NCI-H2196 (cell line): ENCODE results near the gene POMGNT2.
"Not testable (repeated sequence)": the region's sequence is repeated elsewhere in the genome, so short reads cannot be mapped to it uniquely, and the experiment has no call there.

Source experiments
- DNase-seq: peaks from one replicate; lab custom pipeline; 2025; ENCODE audit not compliant: unreplicated experiment; lab: John Stamatoyannopoulos, UW

The POMGNT2 gene

GRCh38 chr3:43077261-43077660 lies 28.6 kb downstream of the POMGNT2 start:
- no peak for DNase-seq

- DNase-seq: no peak
These were observed 29.0 kb downstream of the POMGNT2 start for GRCh38 chr3:43076857-43077256.

- DNase-seq: no peak
These were observed 29.8 kb downstream of the POMGNT2 start for GRCh38 chr3:43075904-43076661.

DNA sequence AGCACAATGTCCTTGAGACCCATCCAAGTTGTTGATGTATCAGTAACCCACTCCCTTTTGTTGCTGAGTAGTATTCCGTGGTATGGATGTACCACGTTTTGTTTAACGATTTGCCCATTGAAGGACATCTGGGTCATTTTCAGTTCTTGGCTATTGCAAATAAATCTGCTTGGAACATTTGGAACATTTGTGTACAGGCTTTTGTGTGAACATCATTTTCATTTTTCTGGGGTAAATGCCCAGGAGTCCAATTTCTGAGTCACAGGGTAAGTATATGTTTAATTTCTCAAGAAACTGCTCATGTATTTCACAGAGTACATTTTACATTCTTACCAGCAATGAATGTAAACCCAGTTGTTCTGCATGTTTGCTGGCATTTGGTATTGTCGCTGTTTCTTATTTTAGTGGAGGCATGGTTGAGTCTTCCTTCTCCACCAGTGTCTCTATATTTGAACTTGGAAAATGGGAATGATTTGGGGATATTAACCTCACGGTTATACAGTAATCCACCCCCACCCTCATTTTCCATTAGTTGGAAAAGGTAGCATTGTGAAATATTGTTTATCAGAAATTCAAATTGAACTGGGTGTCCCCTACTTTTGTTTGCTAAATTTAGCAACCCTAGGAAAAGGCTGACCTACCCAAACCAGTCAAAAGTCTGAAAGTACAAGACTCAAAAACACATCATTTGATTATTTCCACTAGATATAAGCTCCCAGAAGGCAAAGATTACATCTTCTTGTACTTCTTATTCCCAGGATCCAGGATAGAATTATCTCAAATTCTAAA lies 30.8 kb downstream of the POMGNT2 start:
- DNase-seq: no peak

DNA sequence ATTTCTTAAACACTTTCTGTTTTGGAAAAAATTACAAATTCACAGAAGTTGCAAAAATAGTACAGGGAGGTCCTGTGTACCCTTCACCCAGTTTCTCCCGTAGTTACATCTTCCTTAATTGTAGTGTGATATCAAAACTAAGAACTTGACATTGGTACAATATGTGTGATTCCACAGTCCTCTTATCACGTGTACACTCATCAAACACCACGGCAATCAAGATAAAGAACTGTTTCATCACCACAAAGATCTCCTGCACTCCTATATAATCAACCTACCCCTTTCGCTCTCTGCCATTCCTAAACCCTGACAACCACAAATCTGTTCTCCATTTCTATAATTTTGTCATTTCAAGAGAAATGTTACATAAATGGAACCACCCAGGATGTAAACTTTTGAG lies 31.4 kb downstream of the POMGNT2 start:
- no peak for DNase-seq

DNA sequence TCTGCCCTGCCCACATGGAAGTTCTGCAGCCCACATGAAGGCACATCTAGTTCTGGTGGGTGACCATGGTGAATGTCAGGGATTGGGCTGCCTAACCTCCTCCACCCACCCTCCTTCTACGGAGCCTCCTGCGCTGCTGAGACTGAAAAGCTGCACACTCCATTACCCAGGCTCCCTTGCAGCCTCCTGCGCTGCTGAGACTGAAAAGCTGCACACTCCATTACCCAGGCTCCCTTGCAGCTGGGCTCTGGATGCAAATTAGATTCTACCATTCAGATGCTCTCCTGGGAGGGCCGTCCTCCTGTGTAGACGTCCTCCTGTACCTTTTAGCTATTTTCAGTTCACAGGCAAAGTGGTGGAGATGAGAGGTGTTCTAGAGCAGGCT lies 32.1 kb downstream of the POMGNT2 start:
- DNase-seq: no peak

- no peak for DNase-seq
These were observed 32.6 kb downstream of the POMGNT2 start for GRCh38 chr3:43073116-43073835.

- DNase-seq: no peak
These were observed 33.5 kb downstream of the POMGNT2 start for GRCh38 chr3:43072361-43072760.

GRCh38 chr3:43071313-43071893 lies 34.5 kb downstream of the POMGNT2 start:
- DNase-seq: no peak

- DNase-seq: not testable (repeated sequence)
These were observed 35.2 kb downstream of the POMGNT2 start for GRCh38 chr3:43070670-43071069.

- DNase-seq: no peak
These were observed 42.8 kb downstream of the POMGNT2 start for GRCh38 chr3:43063114-43063513.

DNA sequence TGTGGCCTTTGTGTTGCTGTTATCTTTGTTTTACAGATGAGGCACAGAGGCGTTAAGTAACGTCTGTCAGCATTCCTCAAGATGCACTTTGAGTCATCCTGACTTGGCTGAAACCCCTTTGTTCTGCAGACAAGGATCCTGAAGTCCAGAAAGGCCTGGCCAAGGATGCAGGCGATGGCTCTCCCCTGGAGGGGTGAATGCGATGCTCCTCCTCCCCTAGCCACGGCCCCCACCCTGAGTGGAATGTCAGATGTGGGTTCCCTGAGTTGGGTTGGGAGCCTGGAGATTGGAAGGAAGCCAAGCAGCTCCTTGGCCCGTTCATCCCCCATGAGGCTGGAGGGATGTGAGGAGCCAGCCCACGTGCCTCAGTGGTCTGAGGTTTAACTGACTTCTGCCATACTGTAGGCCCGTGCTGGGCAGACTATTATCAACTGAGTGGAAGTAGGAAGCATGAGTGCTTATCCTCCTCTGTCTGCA lies 43.3 kb downstream of the POMGNT2 start:
- DNase-seq: no peak

DNA sequence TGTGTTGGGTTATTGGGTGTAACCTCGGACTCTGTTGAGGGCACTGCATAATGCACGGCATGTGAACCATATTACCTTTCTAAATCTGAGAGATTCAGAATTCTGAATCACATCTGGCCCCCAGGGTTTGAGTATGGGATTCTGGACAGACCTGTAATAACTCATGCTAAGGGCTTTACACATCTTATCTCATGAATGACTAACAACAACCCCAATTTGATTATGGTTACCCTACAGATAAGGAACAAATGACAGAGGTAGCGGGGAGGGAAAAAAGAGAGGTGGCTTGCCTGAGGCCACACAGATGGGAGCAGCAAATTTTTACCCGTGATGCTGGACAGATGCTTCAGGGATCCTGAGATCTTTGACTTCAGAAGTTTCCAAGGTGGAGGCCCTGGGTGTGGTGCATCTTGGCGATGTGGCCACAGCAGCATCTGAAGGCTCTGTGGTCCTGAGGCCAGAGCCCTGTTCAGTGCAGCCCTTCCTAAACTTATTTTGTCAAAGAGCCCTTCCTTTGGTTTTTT lies 43.8 kb downstream of the POMGNT2 start:
- no peak for DNase-seq

GRCh38 chr3:43061101-43061895 lies 44.6 kb downstream of the POMGNT2 start:
- DNase-seq: no peak

DNA sequence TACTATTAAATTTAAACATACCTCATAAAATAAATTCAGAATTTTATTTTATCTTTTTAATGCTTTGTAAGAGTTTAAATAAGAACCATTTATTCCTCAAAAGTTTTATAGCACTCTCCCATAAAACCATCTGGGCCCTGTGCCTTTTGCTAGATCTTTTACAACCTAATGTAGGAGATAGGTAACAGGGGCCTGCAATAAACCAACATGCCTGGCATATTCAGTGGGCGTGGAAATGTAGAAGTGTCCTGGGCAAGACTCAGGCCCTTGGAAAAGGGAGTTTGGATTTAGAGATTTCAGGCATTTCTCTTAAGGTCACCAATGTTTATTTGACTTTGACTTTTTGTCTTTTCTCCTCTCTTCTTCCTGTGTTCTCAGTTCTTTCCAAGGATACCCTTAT lies 46.4 kb downstream of the POMGNT2 start:
- no peak for DNase-seq

DNA sequence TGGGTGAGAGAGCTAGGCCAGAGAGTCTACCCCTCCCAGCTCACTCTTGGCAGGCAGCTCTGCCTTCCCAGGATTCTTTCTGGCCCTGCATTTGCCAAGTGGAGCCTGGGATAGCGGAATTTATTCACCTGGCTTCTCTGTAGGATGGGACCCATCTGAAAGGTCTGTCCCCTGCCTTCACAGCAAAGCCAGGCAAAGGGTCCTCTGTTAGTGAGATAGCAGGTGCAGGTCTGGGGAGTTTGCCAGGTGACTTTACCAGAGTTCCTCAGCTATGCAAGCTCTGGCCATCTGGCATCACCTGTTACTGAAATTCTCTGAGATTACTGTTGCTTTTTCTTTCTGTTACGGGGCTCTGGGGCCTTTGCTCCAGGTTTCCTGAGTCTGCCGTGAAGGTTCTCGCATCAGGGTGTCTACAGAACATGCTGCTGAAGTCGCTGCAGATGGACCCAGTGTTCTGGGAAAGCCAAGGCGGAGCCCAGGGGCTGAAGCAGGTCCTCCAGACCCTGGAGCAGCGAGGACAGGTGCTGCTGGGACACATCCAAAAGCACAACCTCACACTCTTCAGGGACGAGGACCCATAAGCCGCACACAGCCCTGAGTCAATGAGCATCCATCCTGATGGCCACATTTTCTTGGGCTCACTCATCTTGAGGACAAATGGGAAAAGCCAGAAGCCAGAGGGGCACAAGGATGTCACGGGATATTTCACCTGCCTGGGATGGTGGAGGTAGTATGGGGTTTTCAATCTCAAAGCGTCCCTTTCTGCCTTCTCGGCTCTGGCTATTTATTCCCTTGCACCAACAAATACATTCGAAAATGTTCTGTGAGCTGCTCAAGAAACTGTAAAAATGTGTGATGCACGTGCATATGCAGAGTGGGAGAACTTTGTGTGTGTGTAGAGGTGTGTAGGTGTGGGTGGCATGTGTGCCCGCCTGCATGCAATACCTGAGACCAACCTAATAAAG lies 49.8 kb downstream of the POMGNT2 start:
- no peak for DNase-seq

- no peak for DNase-seq
These were observed 50.5 kb downstream of the POMGNT2 start for GRCh38 chr3:43055393-43055792.

- no peak for DNase-seq
These were observed 51.1 kb downstream of the POMGNT2 start for GRCh38 chr3:43054754-43055153.

DNA sequence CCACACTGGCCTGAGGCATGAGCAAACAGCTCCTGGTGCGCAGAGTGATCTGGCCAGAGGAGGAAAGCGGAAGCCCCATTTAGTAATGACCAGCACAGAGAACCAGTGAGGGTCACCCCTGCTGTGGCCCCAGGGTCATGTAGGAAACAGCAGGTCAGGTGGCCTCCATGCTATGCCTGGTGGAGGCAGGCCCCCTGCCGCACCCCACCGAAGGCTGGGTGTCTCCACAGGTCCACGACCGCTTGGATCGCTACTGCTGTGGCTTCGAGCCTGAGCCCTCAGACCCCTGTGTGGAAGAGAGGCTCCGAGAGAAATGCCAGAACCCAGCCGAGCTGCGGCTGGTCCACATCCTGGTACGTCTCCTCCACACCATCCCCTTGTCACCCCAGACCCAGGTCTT lies 52.6 kb downstream of the POMGNT2 start:
- no peak for DNase-seq
